HCT116 (cell line): ENCODE results near the gene RABGAP1. TPM values are rescaled to one million over a fixed set of nuclear protein-coding genes. Genes with fewer than 3 reads are reported as not detected.

ENCODE experiments used
- ATAC-seq: fragments of 200-7000 bp; cut with Tn5 transposase; 2 replicates; pipeline ENCODE4 v1.9.1; 2020; ENCODE audit warnings: mild to moderate bottlenecking, moderate library complexity
- BruUV-seq: library from RNA; stranded (reverse); fragments of 400-500 nt; replicated peaks from 2 replicates; lab custom pipeline; 2021; lab: Mats Ljungman, UMichigan
- CTCF ChIA-PET: fragments of 300-600 bp; sonication (Branson Sonifier 250); formaldehyde crosslinking; loops from one replicate; lab custom pipeline; 2021; ENCODE audit warnings: antibody characterized with exemption; lab: Charles Lee
- POLR2A ChIA-PET: fragments of 300-600, 350-600 bp; sonication (Branson Sonifier 250); formaldehyde crosslinking; loops from one replicate; lab custom pipeline; 2021; ENCODE audit warnings: antibody characterized with exemption; lab: Charles Lee
- RAD21 ChIA-PET, 2 experiments: fragments of 300-600 bp; sonication (Branson Sonifier 250); formaldehyde crosslinking; loops; one replicate each; lab custom pipeline; 2023; ENCODE audit warnings: low total read pairs in 2 of 2; ENCODE audit not compliant: uncharacterized antibody in 2 of 2, unreplicated experiment in 2 of 2, low non-redundant PET in 1 of 2; lab: Charles Lee
- DNase-seq: peaks from one replicate; pipeline ENCODE4 v3.0.0-alpha.2; 2010; ENCODE audit warnings: low read depth, low spot score
- H2AFZ ChIP-seq: fragments of 200-600 bp; shearing (Covaris generic), sonication (generic); 2 replicates; pipeline ENCODE4 v1.6.1; 2017; ENCODE audit warnings: low read depth, mixed run types, mixed read lengths, antibody characterized with exemption, low read length; ENCODE audit not compliant: poor library complexity, severe bottlenecking
- H3K27ac ChIP-seq: 2 replicates; pipeline ENCODE4 v1.5.1; 2012; ENCODE audit warnings: low read depth, low read length
- H3K27me3 ChIP-seq: fragments of 200-600 bp; sonication (generic); 2 replicates; pipeline ENCODE4 v1.6.1; 2016; ENCODE audit warnings: mixed run types, low read length, mixed read lengths; ENCODE audit not compliant: insufficient read depth
- H3K36me3 ChIP-seq, 2 experiments: fragments of 200-500 bp in 1 of 2; fragments of 200-600 bp in 1 of 2; sonication (Bioruptor generic) in 1 of 2; sonication (generic) in 1 of 2; 2 replicates each; pipeline versions ENCODE4 v1.5.1 to v1.6.1; 2014 to 2016; ENCODE audit warnings: low read length in 2 of 2, inconsistent platforms in 1 of 2, mixed read lengths in 1 of 2, mixed run types in 1 of 2; ENCODE audit not compliant: insufficient read depth in 2 of 2, control insufficient read depth in 1 of 2
- H3K4me1 ChIP-seq, 2 experiments: fragments of 200-600 bp in 1 of 2; sonication (generic) in 1 of 2; 2 replicates each; pipeline versions ENCODE4 v1.5.1 to v1.6.1; 2012 to 2017; ENCODE audit warnings: low read length in 2 of 2, inconsistent platforms in 1 of 2, mild to moderate bottlenecking in 1 of 2, mixed read lengths in 1 of 2, mixed run types in 1 of 2, moderate library complexity in 1 of 2; ENCODE audit not compliant: insufficient read depth in 2 of 2, control insufficient read depth in 1 of 2
- H3K4me2 ChIP-seq: fragments of 200-600 bp; sonication (generic); 2 replicates; pipeline ENCODE4 v1.6.1; 2017; ENCODE audit warnings: mixed run types, low read length, mixed read lengths
- H3K4me3 ChIP-seq, 2 experiments: fragments of 200-600 bp in 1 of 2; sonication (generic) in 1 of 2; replicated peaks in 1 of 2; 2 replicates each; pipeline ENCODE4 v1.5.1; 2011 to 2016; ENCODE audit warnings: low read length in 2 of 2, control low read depth in 1 of 2, low read depth in 1 of 2, mild to moderate bottlenecking in 1 of 2, mixed read lengths in 1 of 2, mixed run types in 1 of 2
- H3K79me2 ChIP-seq: fragments of 200-600 bp; sonication (generic); 2 replicates; pipeline ENCODE4 v1.6.1; 2017; ENCODE audit warnings: mild to moderate bottlenecking, mixed run types, low read length, moderate library complexity, mixed read lengths; ENCODE audit not compliant: insufficient read depth
- H3K9ac ChIP-seq: fragments of 200-600 bp; sonication (generic); 2 replicates; pipeline ENCODE4 v1.6.1; 2016; ENCODE audit warnings: low read length, mixed read lengths
- H3K9me2 ChIP-seq: fragments of 200-600 bp; sonication (generic), shearing (Covaris generic); 2 replicates; pipeline ENCODE4 v1.6.1; 2017; ENCODE audit warnings: mixed run types, mild to moderate bottlenecking, moderate library complexity; ENCODE audit not compliant: insufficient read depth
- H3K9me3 ChIP-seq, 2 experiments: fragments of 200-500 bp in 1 of 2; fragments of 200-600 bp in 1 of 2; sonication (Bioruptor generic) in 1 of 2; sonication (generic) in 1 of 2; 2 replicates each; pipeline ENCODE4 v1.6.1; 2014 to 2017; ENCODE audit warnings: low read length in 2 of 2, mixed read lengths in 2 of 2, inconsistent platforms in 1 of 2, low read depth in 1 of 2, mild to moderate bottlenecking in 1 of 2, mixed run types in 1 of 2, moderate library complexity in 1 of 2; ENCODE audit not compliant: control insufficient read depth in 1 of 2, insufficient read depth in 1 of 2
- H4K20me1 ChIP-seq: fragments of 200-600 bp; sonication (generic), shearing (Covaris generic); 2 replicates; pipeline ENCODE4 v1.6.1; 2017; ENCODE audit warnings: mixed run types, mild to moderate bottlenecking, moderate library complexity; ENCODE audit not compliant: insufficient read depth
- ELF1 ChIP-seq: IDR thresholded peaks from 2 replicates; pipeline ENCODE4 v1.6.1; 2012; ENCODE audit warnings: low read depth, borderline replicate concordance
- EZH2 ChIP-seq: fragments of 200-600 bp; sonication (generic); IDR thresholded peaks from 2 replicates; pipeline ENCODE4 v1.6.1; 2017; ENCODE audit warnings: antibody characterized with exemption, mixed run types
- EZH2phosphoT487 ChIP-seq: fragments of 200-600 bp; IDR thresholded peaks from 2 replicates; pipeline ENCODE4 v1.6.1; 2018; ENCODE audit warnings: antibody characterized with exemption, borderline replicate concordance
- JUND ChIP-seq: IDR thresholded peaks from 2 replicates; pipeline ENCODE4 v1.6.1; 2012
- POLR2AphosphoS5 ChIP-seq: IDR thresholded peaks from 2 replicates; pipeline ENCODE4 v1.6.1; 2011; ENCODE audit warnings: mild to moderate bottlenecking, low read depth, low read length, moderate library complexity
- RAD21 ChIP-seq: IDR thresholded peaks from 2 replicates; pipeline ENCODE4 v1.6.1; 2012; ENCODE audit warnings: low read depth, mild to moderate bottlenecking
- REST ChIP-seq: IDR thresholded peaks from 2 replicates; pipeline ENCODE4 v1.6.1; 2012; ENCODE audit warnings: low read depth
- YY1 ChIP-seq: IDR thresholded peaks from 2 replicates; pipeline ENCODE4 v1.6.1; 2011; ENCODE audit warnings: low read length, low read depth, moderate library complexity, mild to moderate bottlenecking; ENCODE audit not compliant: insufficient replicate concordance; ENCODE audit errors: extremely low read depth
- ZNF274 ChIP-seq: fragments of 200-500 bp; sonication (Bioruptor generic); IDR thresholded peaks from 2 replicates; pipeline ENCODE4 v1.6.1; 2014; ENCODE audit warnings: mild to moderate bottlenecking, low read depth, low read length, inconsistent platforms
- intact Hi-C: fragments of 100-400 bp; cut with micrococcal nuclease; formaldehyde crosslinking; loops from 2 replicates; pipeline ENCODE4 v1.10.0; 2022
- total RNA-seq: library from RNA; stranded (reverse); gene quantifications from one replicate; pipeline ENCODE4 v1.2.1, GENCODE V29; 2021; ENCODE audit not compliant: unreplicated experiment
- TF ChIP-seq, protein P1 (sequence below): IDR thresholded peaks from 2 replicates; pipeline ENCODE4 v1.6.1; 2011; ENCODE audit warnings: mild to moderate bottlenecking, low read length, moderate library complexity; ENCODE audit not compliant: insufficient replicate concordance; ENCODE audit errors: extremely low read depth
- TF ChIP-seq, protein P2 (sequence below): IDR thresholded peaks from 2 replicates; pipeline ENCODE4 v1.6.1; 2012

The RABGAP1 gene
- total RNA-seq, 1 experiment from 2014 or later, result 29.7 TPM

- TF ChIP-seq, protein P1, sequence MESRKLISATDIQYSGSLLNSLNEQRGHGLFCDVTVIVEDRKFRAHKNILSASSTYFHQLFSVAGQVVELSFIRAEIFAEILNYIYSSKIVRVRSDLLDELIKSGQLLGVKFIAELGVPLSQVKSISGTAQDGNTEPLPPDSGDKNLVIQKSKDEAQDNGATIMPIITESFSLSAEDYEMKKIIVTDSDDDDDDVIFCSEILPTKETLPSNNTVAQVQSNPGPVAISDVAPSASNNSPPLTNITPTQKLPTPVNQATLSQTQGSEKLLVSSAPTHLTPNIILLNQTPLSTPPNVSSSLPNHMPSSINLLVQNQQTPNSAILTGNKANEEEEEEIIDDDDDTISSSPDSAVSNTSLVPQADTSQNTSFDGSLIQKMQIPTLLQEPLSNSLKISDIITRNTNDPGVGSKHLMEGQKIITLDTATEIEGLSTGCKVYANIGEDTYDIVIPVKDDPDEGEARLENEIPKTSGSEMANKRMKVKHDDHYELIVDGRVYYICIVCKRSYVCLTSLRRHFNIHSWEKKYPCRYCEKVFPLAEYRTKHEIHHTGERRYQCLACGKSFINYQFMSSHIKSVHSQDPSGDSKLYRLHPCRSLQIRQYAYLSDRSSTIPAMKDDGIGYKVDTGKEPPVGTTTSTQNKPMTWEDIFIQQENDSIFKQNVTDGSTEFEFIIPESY, result no peak
- TF ChIP-seq ZNF274, result no peak
- TF ChIP-seq JUND, result no peak
- no peak for TF ChIP-seq REST
Measured at GRCh38 chr9:123046406-123047195, 105.8 kb downstream of the RABGAP1 start (continued).

DNA sequence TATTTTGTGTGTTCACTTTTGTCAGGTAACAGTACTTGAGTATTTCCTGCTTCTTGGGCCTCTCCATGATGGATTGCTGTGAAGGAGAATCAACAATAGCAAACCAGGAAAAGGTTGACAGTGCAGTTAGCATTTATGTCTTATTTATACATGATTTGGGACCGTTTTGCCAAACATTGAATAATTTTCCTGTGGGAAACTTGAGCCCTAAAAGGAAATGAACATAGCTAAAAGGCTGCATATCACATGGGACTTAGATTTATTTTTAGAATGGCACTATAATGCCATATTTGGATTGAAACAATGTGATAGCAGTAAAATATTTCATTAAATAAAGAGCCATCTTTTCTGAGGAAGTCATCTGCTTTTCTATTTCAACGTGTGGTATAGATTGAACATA, 107.9 kb downstream of the RABGAP1 start:
- intact Hi-C loops, result no loop called here
- H3K9ac ChIP-seq, result no peak overlapping the region
- no peaks in the 10 kb centered on the region for H3K4me1 ChIP-seq
- ATAC-seq (no peak), DNase-seq (no peak)
- TF ChIP-seq RAD21 (no peak), POLR2AphosphoS5 (no peak), ELF1 (no peak), YY1 (no peak), EZH2 (no peak), EZH2phosphoT487 (no peak)
- TF ChIP-seq, protein P2, sequence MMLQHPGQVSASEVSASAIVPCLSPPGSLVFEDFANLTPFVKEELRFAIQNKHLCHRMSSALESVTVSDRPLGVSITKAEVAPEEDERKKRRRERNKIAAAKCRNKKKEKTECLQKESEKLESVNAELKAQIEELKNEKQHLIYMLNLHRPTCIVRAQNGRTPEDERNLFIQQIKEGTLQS, result no peak
- BruUV-seq, result no TSS peak
- no peaks in the 10 kb centered on the region for H3K9me2 ChIP-seq
- no peak overlapping the region for H3K4me2 ChIP-seq
- RAD21 ChIA-PET, result no interaction called here
- H3K79me2 ChIP-seq, result no peaks in the 10 kb centered on the region
- no peaks in the 10 kb centered on the region for H3K9me3 ChIP-seq
- H3K27ac ChIP-seq, result no peak overlapping the region
- no peaks in the 10 kb centered on the region for H3K27me3 ChIP-seq
- no peak overlapping the region for H3K4me3 ChIP-seq
- H2AFZ ChIP-seq, result no peak overlapping the region
- CTCF ChIA-PET, result no interaction called here
- no peaks in the 10 kb centered on the region for H4K20me1 ChIP-seq
- POLR2A ChIA-PET, result no interaction called here
- H3K36me3 ChIP-seq, result no peaks in the 10 kb centered on the region
